Measurements from ENCODE around the gene UBE2QL1. TPM values are rescaled to one million over a fixed set of nuclear protein-coding genes. Genes with fewer than 3 reads are reported as not detected.

Gene UBE2QL1
- total RNA-seq, 1 donor from 2014 or later, result 2.9 TPM

DNA sequence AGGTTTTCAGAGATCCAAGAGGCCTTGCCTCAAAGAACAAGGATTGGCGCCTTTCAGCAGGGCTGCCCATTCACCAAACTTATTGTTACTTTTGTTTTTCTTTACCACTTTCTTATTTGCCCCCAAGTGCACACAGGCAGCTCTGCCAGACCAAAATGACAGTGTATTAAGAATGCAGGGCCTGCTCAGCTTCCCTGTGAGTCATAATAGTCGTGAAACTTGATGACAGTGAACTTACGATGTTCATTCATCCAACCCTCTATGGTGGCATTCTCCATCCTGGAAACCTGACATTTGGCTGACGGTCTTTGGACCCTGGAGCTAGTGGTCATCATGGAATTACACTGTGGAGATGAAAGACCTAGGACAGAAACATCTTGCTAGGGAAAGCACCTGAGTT, 44.3 kb downstream of the UBE2QL1 start:
- peaks cover 29% of the 10 kb centered on the region for H3K4me1 Mint-ChIP-seq (ENCODE audit: low read depth)
- H3K9me3 Mint-ChIP-seq (ENCODE audit: low read depth), result no peaks in the 10 kb centered on the region
- H3K4me3 Mint-ChIP-seq (ENCODE audit: low read depth), result no peak overlapping the region

DNA sequence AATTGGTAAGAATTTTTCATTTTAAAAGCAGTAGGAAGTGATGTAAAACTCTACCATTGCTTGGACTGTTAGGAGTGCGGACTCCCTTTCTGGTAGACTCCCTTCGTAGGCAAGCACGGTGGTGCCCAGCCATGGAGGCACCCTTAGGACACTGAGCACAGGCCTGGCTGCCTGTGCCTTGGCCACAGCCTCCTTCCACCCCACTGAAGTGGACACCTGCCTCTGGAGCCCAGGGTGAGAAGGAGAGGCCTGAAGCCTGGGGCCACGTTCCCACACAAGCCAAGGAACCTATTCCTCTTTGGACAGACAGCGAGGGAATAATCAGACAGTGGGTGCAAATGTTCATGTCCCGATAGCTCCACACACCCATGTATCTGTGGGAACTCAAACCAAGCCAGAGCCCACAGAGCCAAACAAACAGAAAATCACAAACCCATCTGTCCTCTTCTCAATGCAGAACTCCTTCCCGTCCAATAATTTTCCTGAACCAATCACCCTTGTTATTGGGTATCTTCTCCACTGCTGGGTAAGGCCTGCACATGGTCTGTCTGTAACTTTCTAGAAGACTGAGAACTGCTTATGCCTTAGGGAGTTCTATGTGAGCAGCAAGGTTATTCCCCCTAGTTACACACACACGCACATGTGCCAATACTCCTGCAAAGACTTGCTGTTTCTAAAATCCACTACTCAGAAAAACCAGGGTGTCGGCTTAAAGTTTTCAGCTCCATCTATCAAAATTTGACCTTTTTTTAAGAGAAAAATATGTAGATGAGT, 45.2 kb downstream of the UBE2QL1 start:
- no peak overlapping the region for H3K4me3 Mint-ChIP-seq (ENCODE audit: low read depth)
- no peaks in the 10 kb centered on the region for H3K9me3 Mint-ChIP-seq (ENCODE audit: low read depth)
- H3K4me1 Mint-ChIP-seq (ENCODE audit: low read depth), result peaks cover 30% of the 10 kb centered on the region
- no peak overlapping the region for H3K27ac Mint-ChIP-seq
- no peak for DNase-seq (ENCODE audit: low spot score, unreplicated experiment)
- TF ChIP-seq, protein P1, sequence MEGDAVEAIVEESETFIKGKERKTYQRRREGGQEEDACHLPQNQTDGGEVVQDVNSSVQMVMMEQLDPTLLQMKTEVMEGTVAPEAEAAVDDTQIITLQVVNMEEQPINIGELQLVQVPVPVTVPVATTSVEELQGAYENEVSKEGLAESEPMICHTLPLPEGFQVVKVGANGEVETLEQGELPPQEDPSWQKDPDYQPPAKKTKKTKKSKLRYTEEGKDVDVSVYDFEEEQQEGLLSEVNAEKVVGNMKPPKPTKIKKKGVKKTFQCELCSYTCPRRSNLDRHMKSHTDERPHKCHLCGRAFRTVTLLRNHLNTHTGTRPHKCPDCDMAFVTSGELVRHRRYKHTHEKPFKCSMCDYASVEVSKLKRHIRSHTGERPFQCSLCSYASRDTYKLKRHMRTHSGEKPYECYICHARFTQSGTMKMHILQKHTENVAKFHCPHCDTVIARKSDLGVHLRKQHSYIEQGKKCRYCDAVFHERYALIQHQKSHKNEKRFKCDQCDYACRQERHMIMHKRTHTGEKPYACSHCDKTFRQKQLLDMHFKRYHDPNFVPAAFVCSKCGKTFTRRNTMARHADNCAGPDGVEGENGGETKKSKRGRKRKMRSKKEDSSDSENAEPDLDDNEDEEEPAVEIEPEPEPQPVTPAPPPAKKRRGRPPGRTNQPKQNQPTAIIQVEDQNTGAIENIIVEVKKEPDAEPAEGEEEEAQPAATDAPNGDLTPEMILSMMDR (IDR thresholded peaks at IDR 0.05; ENCODE audit: unreplicated experiment), result no peak
- H3K27me3 Mint-ChIP-seq, result peaks cover 11% of the 10 kb centered on the region
- H3K36me3 Mint-ChIP-seq (ENCODE audit: insufficient read depth), result no peaks in the 10 kb centered on the region

More for the DNA sequence above, 44.3 kb downstream of the UBE2QL1 start:
- no peaks in the 10 kb centered on the region for H3K36me3 Mint-ChIP-seq (ENCODE audit: insufficient read depth)
- H3K27ac Mint-ChIP-seq, result no peak overlapping the region
- TF ChIP-seq, protein P1 (IDR thresholded peaks at IDR 0.05; ENCODE audit: unreplicated experiment), result no peak
- H3K27me3 Mint-ChIP-seq, result peaks cover 11% of the 10 kb centered on the region
- no peak for DNase-seq (ENCODE audit: low spot score, unreplicated experiment)

DNA sequence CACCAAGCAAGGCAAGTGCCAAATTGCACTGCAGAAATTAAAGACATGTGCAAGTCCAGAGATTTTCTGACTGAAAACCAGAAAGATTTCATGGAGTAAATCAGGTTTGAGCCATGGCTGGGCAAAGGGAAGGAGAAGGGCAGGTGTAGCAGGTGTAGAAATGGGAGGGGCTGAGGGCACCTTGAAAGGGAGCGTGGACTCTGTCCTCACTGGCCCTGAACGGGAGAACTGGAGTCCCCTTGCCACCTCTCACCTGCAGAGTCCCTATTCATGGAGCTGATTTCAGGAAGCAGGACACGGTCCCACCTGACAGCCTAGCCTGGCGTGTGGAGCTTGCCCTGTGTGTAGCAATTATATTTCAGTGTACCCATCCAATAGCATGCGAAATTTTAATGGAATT, 46.3 kb downstream of the UBE2QL1 start:
- H3K4me3 Mint-ChIP-seq (ENCODE audit: low read depth), result no peak overlapping the region
- H3K27ac Mint-ChIP-seq, result peak overlapping the region; percentile 35
- H3K9me3 Mint-ChIP-seq (ENCODE audit: low read depth), result no peaks in the 10 kb centered on the region
- peaks cover 36% of the 10 kb centered on the region for H3K4me1 Mint-ChIP-seq (ENCODE audit: low read depth)
- H3K27me3 Mint-ChIP-seq, result peaks cover 11% of the 10 kb centered on the region
- no peaks in the 10 kb centered on the region for H3K36me3 Mint-ChIP-seq (ENCODE audit: insufficient read depth)
- no peak for DNase-seq (ENCODE audit: low spot score, unreplicated experiment)
- TF ChIP-seq, protein P1 (IDR thresholded peaks at IDR 0.05; ENCODE audit: unreplicated experiment), result no peak

DNA sequence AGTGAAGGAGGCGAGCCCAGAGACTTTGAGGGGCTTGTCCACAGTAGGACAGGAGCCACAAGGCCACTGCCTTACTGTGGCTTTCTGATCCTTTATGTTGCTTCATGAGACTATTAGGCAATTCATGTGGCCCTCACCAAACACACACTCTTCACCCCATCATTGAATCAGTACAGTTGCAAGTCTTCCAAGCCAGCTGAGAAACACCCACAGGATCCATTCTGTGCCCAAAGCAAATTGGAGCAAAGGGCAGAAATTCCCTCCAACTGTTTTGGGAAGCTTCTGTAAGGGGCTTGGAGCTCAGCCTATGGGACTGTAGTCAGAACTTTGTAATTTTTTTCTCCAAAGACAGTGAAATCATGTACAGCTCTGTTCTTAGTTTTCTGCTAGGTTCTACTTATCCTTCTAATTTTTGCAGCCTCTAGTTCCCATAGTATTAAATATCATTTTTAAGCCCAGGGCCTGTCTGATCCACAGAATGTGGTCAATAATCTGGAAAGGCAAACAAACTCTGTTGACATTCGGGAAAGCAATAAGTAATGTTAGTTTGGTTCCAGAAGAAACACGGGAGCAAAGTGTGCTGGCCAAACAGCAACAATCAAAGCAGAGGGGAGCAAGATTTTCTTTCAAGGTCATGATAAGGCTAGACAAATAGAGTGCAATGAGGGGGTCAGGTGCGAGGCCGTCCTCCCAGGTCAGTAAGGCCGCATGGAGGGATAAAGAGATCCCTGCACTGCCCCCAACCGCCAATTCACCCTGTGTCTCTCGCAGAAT, 47.0 kb downstream of the UBE2QL1 start:
- DNase-seq (ENCODE audit: low spot score, unreplicated experiment), result no peak
- no peaks in the 10 kb centered on the region for H3K36me3 Mint-ChIP-seq (ENCODE audit: insufficient read depth)
- H3K9me3 Mint-ChIP-seq (ENCODE audit: low read depth), result no peaks in the 10 kb centered on the region
- H3K27me3 Mint-ChIP-seq, result peaks cover 11% of the 10 kb centered on the region
- peaks cover 36% of the 10 kb centered on the region for H3K4me1 Mint-ChIP-seq (ENCODE audit: low read depth)
- H3K4me3 Mint-ChIP-seq (ENCODE audit: low read depth), result no peak overlapping the region
- no peak overlapping the region for H3K27ac Mint-ChIP-seq
- TF ChIP-seq, protein P1 (IDR thresholded peaks at IDR 0.05; ENCODE audit: unreplicated experiment), result no peak

DNA sequence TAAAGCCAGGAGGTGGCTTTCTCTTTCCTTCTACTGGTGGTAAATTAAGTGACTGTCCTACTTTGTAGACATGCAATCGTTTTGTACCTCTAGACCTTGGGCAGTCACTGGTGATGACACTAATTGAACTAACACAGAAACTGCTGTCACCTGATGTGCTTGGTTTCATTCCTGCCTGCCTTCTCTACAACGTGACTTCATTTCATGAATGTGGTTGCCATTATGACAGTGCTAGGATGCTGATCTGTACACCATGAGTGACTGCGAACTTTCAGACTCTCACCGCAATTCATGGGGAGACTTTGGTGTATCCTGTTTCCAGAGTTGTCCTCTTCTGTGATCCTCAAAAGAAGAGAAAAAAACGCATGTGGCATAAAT, 47.5 kb downstream of the UBE2QL1 start:
- H3K27ac Mint-ChIP-seq, result no peak overlapping the region
- H3K4me3 Mint-ChIP-seq (ENCODE audit: low read depth), result no peak overlapping the region
- peaks cover 3% of the 10 kb centered on the region for H3K9me3 Mint-ChIP-seq (ENCODE audit: low read depth)
- peaks cover 36% of the 10 kb centered on the region for H3K4me1 Mint-ChIP-seq (ENCODE audit: low read depth)
- TF ChIP-seq, protein P1 (IDR thresholded peaks at IDR 0.05; ENCODE audit: unreplicated experiment), result no peak
- H3K27me3 Mint-ChIP-seq, result peaks cover 11% of the 10 kb centered on the region
- H3K36me3 Mint-ChIP-seq (ENCODE audit: insufficient read depth), result no peaks in the 10 kb centered on the region
- DNase-seq (ENCODE audit: low spot score, unreplicated experiment), result no peak

All from progenitor cell of endocrine pancreas (in vitro differentiated cells).